ENCODE data around the gene PLA1A. TPM values are rescaled to one million over a fixed set of nuclear protein-coding genes. Genes with fewer than 3 reads are reported as not detected.

The PLA1A gene
- polyA plus RNA-seq, 1 experiment: not detected

DNA sequence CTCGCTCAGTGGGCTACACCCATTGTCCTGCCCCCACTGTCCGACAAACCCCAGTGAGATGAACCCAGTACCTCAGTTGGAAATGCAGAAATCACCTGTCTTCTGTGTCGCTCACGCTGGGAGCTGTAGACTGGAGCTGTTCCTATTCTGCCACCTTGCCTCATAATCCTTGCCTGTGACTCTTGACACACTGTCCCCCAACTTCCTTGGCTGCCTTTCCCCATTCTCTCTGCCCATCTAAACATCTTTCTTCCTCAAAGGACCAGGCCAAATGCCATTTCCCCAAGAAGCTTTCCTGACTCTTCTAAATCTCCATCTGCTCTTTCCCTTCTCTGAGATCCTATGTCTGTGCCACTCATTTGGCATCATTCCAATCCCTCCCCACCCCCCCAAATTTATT lies 28.5 kb upstream of the PLA1A start:
- Histone ChIP-seq H3K9me3 (ENCODE audit: control insufficient read depth, insufficient read depth, low read length) (no peaks in the 10 kb centered on the region), H3K4me3 (ENCODE audit: low read depth, low read length) (no peak overlapping the region), H3K27ac (ENCODE audit: low read depth, low read length) (no peak overlapping the region), H3K27me3 (ENCODE audit: control insufficient read depth, insufficient read depth, low read length) (no peaks in the 10 kb centered on the region)
- DNase-seq (ENCODE audit: low read depth, low spot score): no peak
- ChIA-PET CTCF (no interaction called here), POLR2A (no interaction called here)
- TF ChIP-seq CTCF (IDR thresholded peaks at IDR 0.05; ENCODE audit: low read depth, low read length): no peak

DNA sequence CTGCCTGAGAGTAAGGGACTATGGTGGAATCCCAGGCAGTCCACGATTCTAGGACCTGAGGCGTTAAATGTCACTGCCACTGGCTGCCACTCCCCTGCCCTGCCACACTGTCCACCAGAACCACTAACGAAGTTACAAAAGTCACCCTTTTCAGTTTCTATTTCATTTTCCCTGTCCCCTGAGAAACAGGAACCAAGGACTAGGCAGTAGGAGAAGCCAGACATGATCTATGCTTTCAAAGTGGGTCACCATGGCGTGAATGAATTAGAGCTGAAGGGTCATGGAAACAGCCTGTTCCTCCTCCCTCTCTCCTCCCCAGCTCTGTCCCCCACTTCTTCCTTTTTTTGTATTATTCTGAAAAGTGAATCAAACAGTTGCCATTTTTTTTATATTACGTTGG lies 27.5 kb upstream of the PLA1A start:
- ChIA-PET CTCF (interaction anchor here (0.9 kb wide), 1 partner anchor 27 kb away, joined by 3 read pairs; the partner anchor contains the start of gene PLA1A), POLR2A (no interaction called here)
- no peaks in the 10 kb centered on the region for H3K9me3 ChIP-seq (ENCODE audit: control insufficient read depth, insufficient read depth, low read length)
- H3K27ac ChIP-seq (ENCODE audit: low read depth, low read length): no peak overlapping the region
- no peak for TF ChIP-seq CTCF (IDR thresholded peaks at IDR 0.05; ENCODE audit: low read depth, low read length)
- no peak for DNase-seq (ENCODE audit: low read depth, low spot score)
- no peak overlapping the region for H3K4me3 ChIP-seq (ENCODE audit: low read depth, low read length)
- H3K27me3 ChIP-seq (ENCODE audit: control insufficient read depth, insufficient read depth, low read length): no peaks in the 10 kb centered on the region

DNA sequence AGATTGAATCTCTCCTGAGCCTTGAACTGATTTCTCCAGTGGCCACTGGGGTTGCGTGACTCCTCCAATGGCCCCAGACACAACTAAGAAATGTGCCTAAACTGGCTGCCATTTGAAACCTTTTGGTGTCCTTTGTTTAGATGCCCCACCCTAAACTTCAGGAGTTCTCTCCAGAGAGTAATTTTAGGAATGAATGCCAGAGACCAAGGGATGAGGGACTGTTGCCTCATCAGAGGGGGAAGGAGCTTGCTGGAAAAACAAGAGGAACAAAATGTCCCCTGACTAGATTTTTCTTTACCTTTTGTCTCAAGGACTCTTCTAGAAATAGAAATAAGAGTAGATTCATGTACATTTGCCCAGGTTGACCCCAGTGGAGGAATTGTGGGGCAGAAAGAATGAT lies 26.5 kb upstream of the PLA1A start:
- H3K4me3 ChIP-seq (ENCODE audit: low read depth, low read length): no peak overlapping the region
- no peak for TF ChIP-seq CTCF (IDR thresholded peaks at IDR 0.05; ENCODE audit: low read depth, low read length)
- ChIA-PET POLR2A (no interaction called here), CTCF (no interaction called here)
- no peak for DNase-seq (ENCODE audit: low read depth, low spot score)
- no peaks in the 10 kb centered on the region for H3K27me3 ChIP-seq (ENCODE audit: control insufficient read depth, insufficient read depth, low read length)
- no peak overlapping the region for H3K27ac ChIP-seq (ENCODE audit: low read depth, low read length)
- H3K9me3 ChIP-seq (ENCODE audit: control insufficient read depth, insufficient read depth, low read length): no peaks in the 10 kb centered on the region

GRCh38 chr3:119571688-119572087 lies 26.0 kb upstream of the PLA1A start:
- CTCF ChIA-PET: no interaction called here
- Histone ChIP-seq H3K27me3 (ENCODE audit: control insufficient read depth, insufficient read depth, low read length) (no peaks in the 10 kb centered on the region), H3K9me3 (ENCODE audit: control insufficient read depth, insufficient read depth, low read length) (no peaks in the 10 kb centered on the region), H3K4me3 (ENCODE audit: low read depth, low read length) (no peak overlapping the region), H3K27ac (ENCODE audit: low read depth, low read length) (no peak overlapping the region)
- POLR2A ChIA-PET: no interaction called here
- no peak for DNase-seq (ENCODE audit: low read depth, low spot score)
- TF ChIP-seq CTCF (IDR thresholded peaks at IDR 0.05; ENCODE audit: low read depth, low read length): no peak

- TF ChIP-seq CTCF (IDR thresholded peaks at IDR 0.05; ENCODE audit: low read depth, low read length): no peak
- POLR2A ChIA-PET: no interaction called here
Measured at GRCh38 chr3:119575507-119575906, 22.2 kb upstream of the PLA1A start.

More at GRCh38 chr3:119575507-119575906, 22.2 kb upstream of the PLA1A start:
- no peak overlapping the region for H3K27ac ChIP-seq (ENCODE audit: low read depth, low read length)
- no peak for DNase-seq (ENCODE audit: low read depth, low spot score)
- no peaks in the 10 kb centered on the region for H3K27me3 ChIP-seq (ENCODE audit: control insufficient read depth, insufficient read depth, low read length)
- no peaks in the 10 kb centered on the region; the same call in 1 of the 2 replicates for H3K9me3 ChIP-seq (ENCODE audit: control insufficient read depth, insufficient read depth, low read length)
- CTCF ChIA-PET: no interaction called here
- no peak overlapping the region for H3K4me3 ChIP-seq (ENCODE audit: low read depth, low read length)

All from AG04450 (cell line).